Caco-2 (cell line): Measurements from ENCODE around the gene LINGO1. TPM values are rescaled to one million over a fixed set of nuclear protein-coding genes. Genes with fewer than 3 reads are reported as not detected.

ENCODE experiments used
- BruUV-seq: library from RNA; stranded (reverse); fragments of 400-500 nt; replicated peaks from 2 replicates; lab custom pipeline; 2021; lab: Mats Ljungman, UMichigan
- CTCF ChIA-PET: fragments of 300-600 bp; sonication (Branson Sonifier 250); formaldehyde crosslinking; loops from one replicate; lab custom pipeline; 2022; ENCODE audit warnings: antibody characterized with exemption; lab: Charles Lee
- POLR2A ChIA-PET: fragments of 300-600 bp; sonication (Branson Sonifier 250); formaldehyde crosslinking; loops from one replicate; lab custom pipeline; 2022; ENCODE audit warnings: antibody characterized with exemption; lab: Charles Lee
- DNase-seq, 2 experiments: peaks; one replicate each; pipeline versions ENCODE4 v3.0.0 to v3.0.0-alpha.2; 2020 to 2022
- H3K27me3 ChIP-seq: replicated peaks from 2 replicates; pipeline ENCODE4 v1.6.0; 2011; ENCODE audit warnings: low read length; ENCODE audit not compliant: control insufficient read depth, insufficient read depth
- H3K36me3 ChIP-seq: 2 replicates; pipeline ENCODE4 v1.5.1; 2011; ENCODE audit warnings: low read length; ENCODE audit not compliant: control insufficient read depth, insufficient read depth
- H3K4me1 ChIP-seq: fragments of 250-450 bp; sonication (Bioruptor Pico); 2 replicates; pipeline ENCODE4 v1.5.1; 2020; ENCODE audit warnings: mild to moderate bottlenecking
- H3K4me3 ChIP-seq: 2 replicates; pipeline ENCODE4 v1.5.1; 2011; ENCODE audit warnings: low read depth, mild to moderate bottlenecking, control low read depth, low read length
- H3K9me3 ChIP-seq: fragments of 250-450 bp; sonication (Bioruptor Pico); 2 replicates; pipeline ENCODE4 v1.5.1; 2020; ENCODE audit warnings: mild to moderate bottlenecking, moderate library complexity
- H3K27ac Mint-ChIP-seq: one replicate; pipeline ENCODE4 v1.8.0; 2022; ENCODE audit warnings: mixed read lengths; ENCODE audit not compliant: unreplicated experiment
- H3K27me3 Mint-ChIP-seq: one replicate; pipeline ENCODE4 v1.8.0; 2022; ENCODE audit warnings: mixed read lengths; ENCODE audit not compliant: insufficient read depth, unreplicated experiment
- H3K36me3 Mint-ChIP-seq: one replicate; pipeline ENCODE4 v1.8.0; 2022; ENCODE audit warnings: mild to moderate bottlenecking, mixed read lengths; ENCODE audit not compliant: insufficient read depth, unreplicated experiment
- H3K4me1 Mint-ChIP-seq: one replicate; pipeline ENCODE4 v1.8.0; 2022; ENCODE audit warnings: low read depth, mixed read lengths; ENCODE audit not compliant: unreplicated experiment
- H3K4me3 Mint-ChIP-seq: one replicate; pipeline ENCODE4 v1.8.0; 2022; ENCODE audit warnings: mild to moderate bottlenecking, moderate library complexity, mixed read lengths; ENCODE audit not compliant: unreplicated experiment
- H3K9me3 Mint-ChIP-seq: one replicate; pipeline ENCODE4 v1.8.0; 2022; ENCODE audit warnings: mixed read lengths; ENCODE audit not compliant: unreplicated experiment
- CTCF ChIP-seq, 2 experiments: fragments of 200-600 bp in 1 of 2; IDR thresholded peaks; 1 replicate in 1 of 2; 2 replicates in 1 of 2; pipeline versions ENCODE4 v1.5.1 to v1.8.0; 2011 to 2022; ENCODE audit warnings: antibody characterized with exemption in 1 of 2, control low read depth in 1 of 2, inconsistent platforms in 1 of 2, low read depth in 1 of 2, low read length in 1 of 2, mild to moderate bottlenecking in 1 of 2, moderate library complexity in 1 of 2; ENCODE audit not compliant: insufficient read depth in 1 of 2, severe bottlenecking in 1 of 2, unreplicated experiment in 1 of 2
- intact Hi-C: fragments of 100-400 bp; cut with micrococcal nuclease; formaldehyde crosslinking; loops from one replicate; pipeline ENCODE4 v1.10.0; 2022; ENCODE audit not compliant: unreplicated experiment
- total RNA-seq: library from RNA; stranded (reverse); gene quantifications from 2 replicates; pipeline ENCODE4 v1.2.3, GENCODE V29; 2022

The LINGO1 gene
- total RNA-seq, 1 experiment from 2014 or later = 1.4 TPM

GRCh38 chr15:77616072-77616471, 16.6 kb downstream of the LINGO1 start:
- CTCF ChIA-PET = interaction anchor here (1.0 kb wide), 1 partner anchor 206 kb away, joined by 3 read pairs; no protein-coding TSS in a partner anchor
- no peak overlapping the region for H3K27ac Mint-ChIP-seq
- intact Hi-C loops = no loop called here
- no peak overlapping the region for H3K4me3 Mint-ChIP-seq
- H3K4me1 Mint-ChIP-seq = no peaks in the 10 kb centered on the region
- no peaks in the 10 kb centered on the region for H3K27me3 ChIP-seq
- no peaks in the 10 kb centered on the region for H3K27me3 Mint-ChIP-seq
- no peak for TF ChIP-seq CTCF (IDR thresholded peaks at IDR 0.05; ENCODE audit: insufficient read depth in 1 of 2, low read depth in 1 of 2, low read length in 1 of 2, severe bottlenecking in 1 of 2, unreplicated experiment in 1 of 2)
- no peaks in the 10 kb centered on the region for H3K4me1 ChIP-seq
- H3K4me3 ChIP-seq = no peak overlapping the region
- no peaks in the 10 kb centered on the region for H3K9me3 Mint-ChIP-seq
- BruUV-seq = no TSS peak
- POLR2A ChIA-PET = no interaction called here
- no peak for DNase-seq
- no peaks in the 10 kb centered on the region for H3K36me3 Mint-ChIP-seq
- H3K9me3 ChIP-seq = no peaks in the 10 kb centered on the region
- no peaks in the 10 kb centered on the region for H3K36me3 ChIP-seq

GRCh38 chr15:77615472-77615871, 17.2 kb downstream of the LINGO1 start:
- Histone ChIP-seq H3K4me3 (no peak overlapping the region), H3K9me3 (no peaks in the 10 kb centered on the region), H3K36me3 (no peaks in the 10 kb centered on the region), H3K27me3 (no peaks in the 10 kb centered on the region), H3K4me1 (no peaks in the 10 kb centered on the region)
- DNase-seq = no peak
- no peak overlapping the region for H3K4me3 Mint-ChIP-seq
- CTCF ChIA-PET = no interaction called here
- POLR2A ChIA-PET = no interaction called here
- TF ChIP-seq CTCF (IDR thresholded peaks at IDR 0.05; ENCODE audit: insufficient read depth in 1 of 2, low read depth in 1 of 2, low read length in 1 of 2, severe bottlenecking in 1 of 2, unreplicated experiment in 1 of 2) = no peak
- no peaks in the 10 kb centered on the region for H3K4me1 Mint-ChIP-seq
- no peaks in the 10 kb centered on the region for H3K9me3 Mint-ChIP-seq
- intact Hi-C loops = no loop called here
- H3K27me3 Mint-ChIP-seq = no peaks in the 10 kb centered on the region
- BruUV-seq = no TSS peak
- no peaks in the 10 kb centered on the region for H3K36me3 Mint-ChIP-seq
- no peak overlapping the region for H3K27ac Mint-ChIP-seq

- Mint-ChIP-seq H3K36me3 (no peaks in the 10 kb centered on the region), H3K27me3 (no peaks in the 10 kb centered on the region), H3K4me3 (no peak overlapping the region), H3K27ac (no peak overlapping the region), H3K4me1 (no peaks in the 10 kb centered on the region), H3K9me3 (no peaks in the 10 kb centered on the region)
- POLR2A ChIA-PET = no interaction called here
- CTCF ChIA-PET = no interaction called here
- H3K4me3 ChIP-seq = no peak overlapping the region
- no peak for DNase-seq
- H3K36me3 ChIP-seq = no peaks in the 10 kb centered on the region
- intact Hi-C loops = no loop called here
- H3K4me1 ChIP-seq = no peaks in the 10 kb centered on the region
- H3K9me3 ChIP-seq = no peaks in the 10 kb centered on the region
- no TSS peak for BruUV-seq
- no peaks in the 10 kb centered on the region for H3K27me3 ChIP-seq
- no peak for TF ChIP-seq CTCF (IDR thresholded peaks at IDR 0.05; ENCODE audit: insufficient read depth in 1 of 2, low read depth in 1 of 2, low read length in 1 of 2, severe bottlenecking in 1 of 2, unreplicated experiment in 1 of 2)
Measured at GRCh38 chr15:77614251-77614806, 18.4 kb downstream of the LINGO1 start.
